ENCODE results near the gene GALNT2. TPM values are rescaled to one million over a fixed set of nuclear protein-coding genes. Genes with fewer than 3 reads are reported as not detected.
A peak's percentile ranks its signal among the peaks of the same experiment; 100 is the strongest.

The GALNT2 gene
- total and polyA plus RNA-seq, 9 donors, result 38.6 to 142 (median 83.7) TPM

DNA sequence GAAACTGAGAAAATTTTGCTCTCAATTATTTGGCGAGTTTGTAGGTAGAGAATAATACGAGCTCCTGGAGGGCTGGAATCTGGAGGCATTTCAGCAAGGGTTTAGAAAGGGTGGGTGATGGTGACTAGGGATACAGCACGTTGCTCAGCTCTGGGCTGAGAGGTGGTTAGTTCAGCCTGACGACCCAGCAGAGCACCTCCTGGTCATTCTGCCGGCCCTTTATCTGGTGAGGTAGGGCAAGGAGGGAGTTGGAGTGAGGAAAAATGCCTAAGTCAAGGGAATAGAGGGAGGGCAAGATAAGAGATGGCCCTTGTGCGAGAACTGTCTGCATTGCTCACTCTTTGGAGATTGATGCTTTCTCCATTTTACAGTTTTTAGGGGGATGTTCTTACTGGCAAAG lies 19.1 kb downstream of the GALNT2 start:
- no peak for DNase-seq
- Histone ChIP-seq H3K27ac (peak overlapping the region; percentile 1 to 14), H3K4me3 (no peak overlapping the region), H3K9me3 (no peaks in the 10 kb centered on the region), H3K27me3 (no peaks in the 10 kb centered on the region), H3K4me1 (ENCODE audit: insufficient read depth) (peaks cover 21% of the 10 kb centered on the region), H3K36me3 (no peaks in the 10 kb centered on the region)
- TF ChIP-seq POLR2A (IDR thresholded peaks at IDR 0.05), result no peak
- TF ChIP-seq, protein P1, sequence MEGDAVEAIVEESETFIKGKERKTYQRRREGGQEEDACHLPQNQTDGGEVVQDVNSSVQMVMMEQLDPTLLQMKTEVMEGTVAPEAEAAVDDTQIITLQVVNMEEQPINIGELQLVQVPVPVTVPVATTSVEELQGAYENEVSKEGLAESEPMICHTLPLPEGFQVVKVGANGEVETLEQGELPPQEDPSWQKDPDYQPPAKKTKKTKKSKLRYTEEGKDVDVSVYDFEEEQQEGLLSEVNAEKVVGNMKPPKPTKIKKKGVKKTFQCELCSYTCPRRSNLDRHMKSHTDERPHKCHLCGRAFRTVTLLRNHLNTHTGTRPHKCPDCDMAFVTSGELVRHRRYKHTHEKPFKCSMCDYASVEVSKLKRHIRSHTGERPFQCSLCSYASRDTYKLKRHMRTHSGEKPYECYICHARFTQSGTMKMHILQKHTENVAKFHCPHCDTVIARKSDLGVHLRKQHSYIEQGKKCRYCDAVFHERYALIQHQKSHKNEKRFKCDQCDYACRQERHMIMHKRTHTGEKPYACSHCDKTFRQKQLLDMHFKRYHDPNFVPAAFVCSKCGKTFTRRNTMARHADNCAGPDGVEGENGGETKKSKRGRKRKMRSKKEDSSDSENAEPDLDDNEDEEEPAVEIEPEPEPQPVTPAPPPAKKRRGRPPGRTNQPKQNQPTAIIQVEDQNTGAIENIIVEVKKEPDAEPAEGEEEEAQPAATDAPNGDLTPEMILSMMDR (IDR thresholded peaks at IDR 0.05), result no peak
- no peak for TF ChIP-seq EP300 (IDR thresholded peaks at IDR 0.05)
- intact Hi-C loops (cut with DNase I), result no loop called here
- WGBS, 3 donors, result 37 to 45% (median 41%) methylated on average over 6 of the region's 6 CpGs

DNA sequence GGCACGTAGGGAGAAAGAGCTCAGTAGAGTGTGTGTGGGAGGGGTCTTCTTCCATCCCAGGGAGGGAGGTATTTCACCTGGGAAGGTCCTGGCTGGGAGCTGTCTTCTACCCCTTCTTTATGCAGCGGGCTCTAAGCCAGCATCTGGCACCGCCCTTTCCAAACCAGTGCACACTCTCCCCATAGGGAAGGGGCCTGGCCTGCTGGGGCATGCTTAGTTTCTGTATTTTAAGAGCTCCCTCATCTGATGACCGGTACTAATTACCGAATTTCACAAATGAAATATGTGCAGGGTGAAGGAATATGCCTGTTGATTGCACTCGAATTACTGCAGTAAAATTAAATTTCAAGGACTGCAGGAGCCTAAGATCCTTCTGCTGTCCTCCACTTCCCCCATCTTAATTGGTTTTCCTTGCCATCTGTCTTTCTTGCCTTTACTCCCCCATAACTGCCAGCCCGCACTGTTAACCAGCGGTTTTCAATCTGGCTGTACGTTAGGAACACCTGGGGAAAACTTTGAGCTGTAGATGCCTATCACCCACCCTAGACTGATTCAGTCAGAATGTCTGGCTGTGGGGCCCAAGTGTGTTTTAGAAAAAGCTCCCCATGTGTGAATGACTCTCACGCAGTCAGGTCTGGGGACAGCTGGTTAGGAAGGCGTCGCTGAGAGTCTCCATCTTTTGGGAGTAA lies 20.1 kb downstream of the GALNT2 start:
- H3K27ac ChIP-seq, result peak overlapping the region in 1 of 2 donors; percentile 1
- WGBS, 3 donors, result 81 to 85% (median 83%) methylated on average over 12 of the region's 12 CpGs

DNA sequence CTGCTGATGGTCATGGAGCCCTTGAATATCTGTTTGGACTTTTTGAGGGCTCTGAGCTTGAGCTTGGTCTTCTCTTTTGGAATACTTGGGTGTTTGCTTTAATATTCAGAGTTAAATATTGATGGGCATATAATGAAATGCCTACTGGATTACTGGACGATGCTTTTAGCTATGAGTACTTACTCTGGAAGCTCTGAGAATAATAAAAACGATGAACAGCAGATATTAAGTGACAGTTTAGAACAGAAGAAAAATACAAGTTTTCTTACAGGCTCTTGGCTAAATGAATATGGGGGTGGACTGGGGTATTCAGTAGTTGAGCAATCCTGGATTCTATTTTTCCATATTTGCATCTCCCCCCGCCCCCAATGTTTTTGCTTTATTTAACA lies 20.7 kb downstream of the GALNT2 start:
- WGBS, 3 donors, result 58 to 63% (median 63%) methylated on average over 3 of the region's 3 CpGs
- no peak overlapping the region for H3K27ac ChIP-seq
- no peak for DNase-seq
- intact Hi-C loops (cut with DNase I), result no loop called here
- H3K27me3 ChIP-seq, result no peaks in the 10 kb centered on the region
- no peaks in the 10 kb centered on the region for H3K36me3 ChIP-seq
- no peaks in the 10 kb centered on the region for H3K9me3 ChIP-seq
- H3K4me3 ChIP-seq, result no peak overlapping the region
- H3K4me1 ChIP-seq (ENCODE audit: insufficient read depth), result peaks cover 21% of the 10 kb centered on the region
- no peak for TF ChIP-seq POLR2A (IDR thresholded peaks at IDR 0.05)
- TF ChIP-seq, protein P1 (IDR thresholded peaks at IDR 0.05), result no peak
- no peak for TF ChIP-seq EP300 (IDR thresholded peaks at IDR 0.05)

More for the DNA sequence above, 20.1 kb downstream of the GALNT2 start:
- Histone ChIP-seq H3K4me3 (no peak overlapping the region), H3K27me3 (no peaks in the 10 kb centered on the region), H3K36me3 (no peaks in the 10 kb centered on the region), H3K9me3 (no peaks in the 10 kb centered on the region), H3K4me1 (ENCODE audit: insufficient read depth) (peaks cover 21% of the 10 kb centered on the region)
- DNase-seq, result no peak
- intact Hi-C loops (cut with DNase I), result no loop called here
- TF ChIP-seq EP300 (IDR thresholded peaks at IDR 0.05) (no peak), POLR2A (IDR thresholded peaks at IDR 0.05) (no peak)
- TF ChIP-seq, protein P1 (IDR thresholded peaks at IDR 0.05), result no peak

DNA sequence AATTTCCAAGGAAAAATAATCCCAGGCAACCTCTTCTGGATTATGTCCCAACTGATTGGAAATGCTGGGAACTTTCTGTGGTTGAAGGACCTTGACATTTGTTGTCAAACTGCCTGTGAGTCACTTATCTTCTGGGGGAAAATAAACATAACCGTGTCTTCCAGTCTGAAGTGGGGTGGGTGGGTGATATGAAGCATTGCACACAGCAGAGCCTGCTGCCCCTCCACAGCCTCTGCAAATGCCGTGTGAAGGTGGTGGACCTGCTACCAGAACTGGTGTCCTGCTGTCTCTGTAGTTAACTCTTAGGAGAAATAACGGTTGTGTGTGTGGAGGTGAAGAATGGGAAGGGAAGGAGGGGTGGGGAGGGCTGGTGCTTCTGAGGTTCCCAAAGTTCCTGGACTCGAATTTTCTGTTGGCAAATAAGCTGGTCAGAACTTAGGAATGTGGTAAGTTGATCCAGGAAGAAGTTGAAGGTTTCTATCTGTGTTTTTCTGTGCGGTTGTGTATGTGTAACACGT lies 23.2 kb downstream of the GALNT2 start:
- 14 to 24% (median 14%) methylated on average over 6 of the region's 6 CpGs for WGBS, 3 donors
- Histone ChIP-seq H3K27ac (peak overlapping the region in 1 of 2 donors; percentile 27), H3K4me3 (no peak overlapping the region), H3K36me3 (no peaks in the 10 kb centered on the region), H3K9me3 (no peaks in the 10 kb centered on the region), H3K27me3 (no peaks in the 10 kb centered on the region), H3K4me1 (ENCODE audit: insufficient read depth) (peaks cover 12% of the 10 kb centered on the region)
- DNase-seq, result no peak
- TF ChIP-seq, protein P1 (IDR thresholded peaks at IDR 0.05), result no peak
- TF ChIP-seq EP300 (IDR thresholded peaks at IDR 0.05) (no peak), POLR2A (IDR thresholded peaks at IDR 0.05) (no peak)
- intact Hi-C loops (cut with DNase I), result no loop called here

Measured in ovary (tissue), 9 donors.